A549 (cell line): Measurements from ENCODE around the gene ALAD.

Experiments
- EP300 ChIP-seq, 2 experiments: fragments of >200 bp; sonication (Bioruptor Twin); formaldehyde crosslinking; IDR thresholded peaks; 2 replicates in 1 of 2; 3 replicates in 1 of 2; pipeline ENCODE4 v1.6.1; 2016 to 2017
- TF ChIP-seq, protein P1 (sequence below): fragments of 450-650 bp; IDR thresholded peaks from 2 replicates; pipeline ENCODE4 v1.6.1; 2014; ENCODE audit warnings: antibody characterized with exemption
- TF ChIP-seq, protein P2 (sequence below): fragments of >200 bp; sonication (Bioruptor Twin); formaldehyde crosslinking; IDR thresholded peaks from 3 replicates; pipeline ENCODE4 v1.5.1; 2016

- TF ChIP-seq, protein P1, sequence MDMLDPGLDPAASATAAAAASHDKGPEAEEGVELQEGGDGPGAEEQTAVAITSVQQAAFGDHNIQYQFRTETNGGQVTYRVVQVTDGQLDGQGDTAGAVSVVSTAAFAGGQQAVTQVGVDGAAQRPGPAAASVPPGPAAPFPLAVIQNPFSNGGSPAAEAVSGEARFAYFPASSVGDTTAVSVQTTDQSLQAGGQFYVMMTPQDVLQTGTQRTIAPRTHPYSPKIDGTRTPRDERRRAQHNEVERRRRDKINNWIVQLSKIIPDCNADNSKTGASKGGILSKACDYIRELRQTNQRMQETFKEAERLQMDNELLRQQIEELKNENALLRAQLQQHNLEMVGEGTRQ: no peak
- TF ChIP-seq, protein P2, sequence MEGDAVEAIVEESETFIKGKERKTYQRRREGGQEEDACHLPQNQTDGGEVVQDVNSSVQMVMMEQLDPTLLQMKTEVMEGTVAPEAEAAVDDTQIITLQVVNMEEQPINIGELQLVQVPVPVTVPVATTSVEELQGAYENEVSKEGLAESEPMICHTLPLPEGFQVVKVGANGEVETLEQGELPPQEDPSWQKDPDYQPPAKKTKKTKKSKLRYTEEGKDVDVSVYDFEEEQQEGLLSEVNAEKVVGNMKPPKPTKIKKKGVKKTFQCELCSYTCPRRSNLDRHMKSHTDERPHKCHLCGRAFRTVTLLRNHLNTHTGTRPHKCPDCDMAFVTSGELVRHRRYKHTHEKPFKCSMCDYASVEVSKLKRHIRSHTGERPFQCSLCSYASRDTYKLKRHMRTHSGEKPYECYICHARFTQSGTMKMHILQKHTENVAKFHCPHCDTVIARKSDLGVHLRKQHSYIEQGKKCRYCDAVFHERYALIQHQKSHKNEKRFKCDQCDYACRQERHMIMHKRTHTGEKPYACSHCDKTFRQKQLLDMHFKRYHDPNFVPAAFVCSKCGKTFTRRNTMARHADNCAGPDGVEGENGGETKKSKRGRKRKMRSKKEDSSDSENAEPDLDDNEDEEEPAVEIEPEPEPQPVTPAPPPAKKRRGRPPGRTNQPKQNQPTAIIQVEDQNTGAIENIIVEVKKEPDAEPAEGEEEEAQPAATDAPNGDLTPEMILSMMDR: no peak
- TF ChIP-seq EP300 (IDR thresholded peaks at IDR 0.05): no peak
These were observed 20.6 kb upstream of the ALAD start for GRCh38 chr9:113421726-113422125.
